GM21825 (cell line): Measurements from ENCODE around the gene NBL1.

Experiments
- ATAC-seq: cut with Tn5 transposase; IDR thresholded peaks from one replicate; pipeline ENCODE4 v1.9.1; 2021; ENCODE audit warnings: mild to moderate bottlenecking, moderate library complexity; ENCODE audit not compliant: unreplicated experiment

The NBL1 gene

GRCh38 chr1:19643602-19644394 lies at the start of gene NBL1:
NBL1 (plus strand) TSS chr1:19644311; CDS start chr1:19655031, 10,720 bp downstream.
- no peak for ATAC-seq

- no peak for ATAC-seq
These were observed 47.9 kb upstream of the NBL1 start for GRCh38 chr1:19596065-19596713.

GRCh38 chr1:19596714-19597495 lies 47.2 kb upstream of the NBL1 start:
- peak; percentile 82 for ATAC-seq

GRCh38 chr1:19597496-19598309 lies 46.4 kb upstream of the NBL1 start:
- ATAC-seq: no peak

- ATAC-seq: no peak
These were observed 44.3 kb upstream of the NBL1 start for GRCh38 chr1:19599810-19600209.

- ATAC-seq: no peak
These were observed 41.6 kb upstream of the NBL1 start for GRCh38 chr1:19602486-19602885.

GRCh38 chr1:19605967-19606366 lies 38.1 kb upstream of the NBL1 start:
- ATAC-seq: no peak

GRCh38 chr1:19606817-19607642 lies 37.1 kb upstream of the NBL1 start:
- ATAC-seq: no peak

GRCh38 chr1:19608232-19608631 lies 35.9 kb upstream of the NBL1 start:
- no peak for ATAC-seq

- no peak for ATAC-seq
These were observed 33.7 kb upstream of the NBL1 start for GRCh38 chr1:19610282-19610981.

GRCh38 chr1:19612530-19612929 lies 31.6 kb upstream of the NBL1 start:
- no peak for ATAC-seq

- no peak for ATAC-seq
These were observed 30.9 kb upstream of the NBL1 start for GRCh38 chr1:19613171-19613703.

- no peak for ATAC-seq
These were observed 28.7 kb upstream of the NBL1 start for GRCh38 chr1:19615438-19615837.

- no peak for ATAC-seq
These were observed 27.6 kb upstream of the NBL1 start for GRCh38 chr1:19616489-19616888.

GRCh38 chr1:19617376-19617775 lies 26.7 kb upstream of the NBL1 start:
- ATAC-seq: no peak

GRCh38 chr1:19618428-19618827 lies 25.7 kb upstream of the NBL1 start:
- no peak for ATAC-seq

- ATAC-seq: no peak
These were observed 24.3 kb upstream of the NBL1 start for GRCh38 chr1:19619697-19620384.

- no peak for ATAC-seq
These were observed 23.3 kb upstream of the NBL1 start for GRCh38 chr1:19620786-19621185.
